ENCODE measurements around the gene PPP1R9B.

Gene PPP1R9B, protein sequence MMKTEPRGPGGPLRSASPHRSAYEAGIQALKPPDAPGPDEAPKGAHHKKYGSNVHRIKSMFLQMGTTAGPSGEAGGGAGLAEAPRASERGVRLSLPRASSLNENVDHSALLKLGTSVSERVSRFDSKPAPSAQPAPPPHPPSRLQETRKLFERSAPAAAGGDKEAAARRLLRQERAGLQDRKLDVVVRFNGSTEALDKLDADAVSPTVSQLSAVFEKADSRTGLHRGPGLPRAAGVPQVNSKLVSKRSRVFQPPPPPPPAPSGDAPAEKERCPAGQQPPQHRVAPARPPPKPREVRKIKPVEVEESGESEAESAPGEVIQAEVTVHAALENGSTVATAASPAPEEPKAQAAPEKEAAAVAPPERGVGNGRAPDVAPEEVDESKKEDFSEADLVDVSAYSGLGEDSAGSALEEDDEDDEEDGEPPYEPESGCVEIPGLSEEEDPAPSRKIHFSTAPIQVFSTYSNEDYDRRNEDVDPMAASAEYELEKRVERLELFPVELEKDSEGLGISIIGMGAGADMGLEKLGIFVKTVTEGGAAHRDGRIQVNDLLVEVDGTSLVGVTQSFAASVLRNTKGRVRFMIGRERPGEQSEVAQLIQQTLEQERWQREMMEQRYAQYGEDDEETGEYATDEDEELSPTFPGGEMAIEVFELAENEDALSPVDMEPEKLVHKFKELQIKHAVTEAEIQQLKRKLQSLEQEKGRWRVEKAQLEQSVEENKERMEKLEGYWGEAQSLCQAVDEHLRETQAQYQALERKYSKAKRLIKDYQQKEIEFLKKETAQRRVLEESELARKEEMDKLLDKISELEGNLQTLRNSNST

DNA sequence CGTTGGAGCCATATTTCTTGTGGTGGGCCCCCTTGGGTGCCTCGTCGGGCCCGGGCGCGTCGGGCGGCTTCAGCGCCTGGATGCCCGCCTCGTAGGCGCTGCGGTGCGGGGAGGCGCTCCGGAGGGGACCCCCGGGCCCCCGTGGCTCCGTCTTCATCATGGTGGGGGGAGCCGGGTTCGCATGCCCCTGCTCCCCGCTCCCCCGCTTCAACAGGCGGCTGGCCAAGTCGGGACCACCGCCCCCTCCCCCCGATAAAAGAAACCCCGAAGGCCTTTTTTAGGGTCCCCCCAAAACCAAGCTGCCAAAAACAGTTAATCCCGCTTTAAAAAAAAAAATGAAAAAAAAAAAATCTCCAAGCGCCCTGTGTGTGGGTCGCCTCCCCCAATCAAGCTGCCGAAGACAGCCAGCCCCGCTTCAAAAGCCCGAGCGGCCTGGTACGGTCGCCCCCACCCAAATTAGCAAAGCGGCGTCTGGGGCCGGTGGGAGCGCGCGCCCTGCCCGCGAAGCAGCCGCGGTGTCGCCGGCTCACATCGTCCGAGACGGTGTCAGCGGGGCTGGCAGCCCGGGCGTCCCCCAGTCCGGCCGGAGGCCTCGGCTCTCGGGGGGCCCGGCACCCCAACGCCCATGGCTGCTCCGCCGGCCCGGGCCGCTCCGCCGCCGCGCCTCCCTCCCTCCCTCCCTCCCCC is at the start of gene PPP1R9B:
Gene PPP1R9B, minus strand, starts transcription at position 324 of the 687 bp plus-strand sequence. Its CDS starts 164 bp downstream, at position 160.
- peaks cover 7% of the 10 kb centered on the region for H3K4me1 ChIP-seq (ENCODE audit: control insufficient read depth, insufficient read depth, low read length)
- H3K36me3 ChIP-seq (ENCODE audit: control insufficient read depth, insufficient read depth, low read length) = no peaks in the 10 kb centered on the region
- H3K27me3 ChIP-seq (ENCODE audit: control insufficient read depth, insufficient read depth, low read length) = peaks cover 3% of the 10 kb centered on the region
- peak within 1 kb of the TSS; percentile 85 for H3K4me3 ChIP-seq (ENCODE audit: low read depth, low read length)
- no peaks in the 10 kb centered on the region for H3K9me3 ChIP-seq (ENCODE audit: control insufficient read depth, insufficient read depth, low read length)
- H3K9ac ChIP-seq (ENCODE audit: low read depth, low read length) = peak within 1 kb of the TSS; percentile 60

DNA sequence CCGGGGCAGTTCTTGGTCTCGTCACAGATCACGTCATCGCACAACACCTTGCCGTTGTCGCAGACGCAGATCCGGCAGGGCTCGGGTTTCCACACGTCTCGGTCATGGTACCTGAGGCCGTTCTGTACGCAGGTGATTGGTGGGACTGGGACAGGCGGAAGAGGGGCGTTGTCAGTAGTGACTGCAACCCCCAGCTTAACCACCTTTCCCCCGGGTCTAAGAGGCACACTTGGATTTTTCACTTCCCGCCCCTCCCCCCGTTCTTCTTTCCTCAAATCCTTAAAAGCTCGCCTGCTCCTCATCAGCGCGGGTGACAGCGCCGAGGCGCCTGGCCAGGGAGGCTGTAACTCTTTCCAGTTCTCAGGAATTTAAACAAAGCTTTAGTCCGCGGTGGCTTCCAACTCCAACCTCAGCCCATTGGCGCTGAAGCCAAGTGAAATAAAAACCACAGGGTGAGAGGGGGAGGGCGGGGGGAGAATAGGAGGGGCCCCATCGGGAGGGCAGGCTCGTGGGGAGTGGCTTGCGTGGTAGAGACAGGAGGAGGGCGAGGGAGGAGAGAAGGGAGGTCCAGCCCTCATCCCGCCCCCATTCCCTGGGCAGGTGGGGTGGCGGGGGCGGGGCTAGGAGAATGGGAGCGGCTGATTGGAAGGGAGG is 49.5 kb upstream of the PPP1R9B start:
- H3K36me3 ChIP-seq (ENCODE audit: control insufficient read depth, insufficient read depth, low read length) = peaks cover 33% of the 10 kb centered on the region
- H3K4me1 ChIP-seq (ENCODE audit: control insufficient read depth, insufficient read depth, low read length) = no peaks in the 10 kb centered on the region
- peak overlapping the region; percentile 84 for H3K4me3 ChIP-seq (ENCODE audit: low read depth, low read length)
- no peak overlapping the region for H3K9ac ChIP-seq (ENCODE audit: low read depth, low read length)
- H3K27me3 ChIP-seq (ENCODE audit: control insufficient read depth, insufficient read depth, low read length) = peaks cover 24% of the 10 kb centered on the region
- H3K9me3 ChIP-seq (ENCODE audit: control insufficient read depth, insufficient read depth, low read length) = no peaks in the 10 kb centered on the region

DNA sequence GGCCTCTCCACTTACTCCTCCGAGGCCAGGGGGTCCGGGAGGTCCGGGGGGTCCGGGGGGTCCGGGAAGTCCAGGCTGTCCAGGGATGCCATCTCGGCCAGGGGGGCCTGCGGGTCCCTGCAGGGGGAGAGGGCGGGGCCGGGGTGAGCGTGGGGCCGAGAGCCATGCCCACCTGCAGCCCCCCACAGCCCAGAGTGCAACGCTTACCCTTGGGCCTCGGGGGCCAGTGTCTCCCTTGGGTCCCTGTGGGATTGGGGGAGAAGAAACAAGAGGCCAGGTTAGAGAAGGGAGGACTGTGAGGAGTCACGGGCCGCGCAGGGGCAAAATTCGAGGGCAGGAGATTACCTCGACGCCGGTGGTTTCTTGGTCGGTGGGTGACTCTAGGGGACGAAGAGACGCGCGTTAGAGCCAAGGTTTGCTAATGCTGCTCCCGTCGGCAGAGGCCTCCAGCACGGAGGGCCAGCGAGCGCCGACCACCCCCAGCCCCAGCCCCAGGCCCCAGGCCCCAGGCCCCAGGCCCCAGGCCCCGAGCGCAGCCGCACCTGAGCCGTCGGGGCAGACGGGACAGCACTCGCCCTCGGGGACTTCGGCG is 48.8 kb upstream of the PPP1R9B start:
- Histone ChIP-seq H3K4me1 (ENCODE audit: control insufficient read depth, insufficient read depth, low read length) (no peaks in the 10 kb centered on the region), H3K9me3 (ENCODE audit: control insufficient read depth, insufficient read depth, low read length) (no peaks in the 10 kb centered on the region), H3K27me3 (ENCODE audit: control insufficient read depth, insufficient read depth, low read length) (peaks cover 21% of the 10 kb centered on the region), H3K4me3 (ENCODE audit: low read depth, low read length) (peak overlapping the region; percentile 84), H3K36me3 (ENCODE audit: control insufficient read depth, insufficient read depth, low read length) (peaks cover 39% of the 10 kb centered on the region), H3K9ac (ENCODE audit: low read depth, low read length) (no peak overlapping the region)

DNA sequence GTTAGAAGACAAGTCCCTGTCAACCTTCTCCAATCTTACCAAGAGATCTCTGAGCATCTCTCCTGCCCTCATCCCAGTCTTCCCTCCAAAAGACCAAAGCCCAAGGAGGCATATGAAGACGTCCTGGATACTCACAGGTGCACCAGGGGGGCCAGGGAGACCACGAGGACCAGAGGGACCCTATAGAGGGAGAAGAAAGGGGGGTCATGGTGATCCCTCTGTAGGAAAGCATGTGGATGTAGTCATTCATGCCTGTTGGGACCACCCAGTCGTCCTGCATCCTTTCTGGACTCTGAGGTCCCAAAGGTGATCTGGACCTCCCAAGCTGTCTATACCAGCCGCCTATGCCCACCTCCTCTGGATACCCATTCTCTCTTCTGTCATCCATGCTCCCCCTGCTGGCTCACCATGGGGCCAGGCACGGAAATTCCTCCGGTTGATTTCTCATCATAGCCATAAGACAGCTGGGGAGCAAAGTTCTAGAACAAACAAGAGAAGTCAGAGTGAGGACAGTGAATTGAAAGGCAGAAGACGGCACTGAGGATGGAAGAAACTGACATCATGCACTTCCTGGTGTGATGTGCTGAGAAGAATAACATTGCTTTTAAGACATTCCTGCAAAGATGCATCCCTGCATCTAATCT is 47.7 kb upstream of the PPP1R9B start:
- H3K9ac ChIP-seq (ENCODE audit: low read depth, low read length) = no peak overlapping the region
- peaks cover 46% of the 10 kb centered on the region for H3K36me3 ChIP-seq (ENCODE audit: control insufficient read depth, insufficient read depth, low read length)
- H3K9me3 ChIP-seq (ENCODE audit: control insufficient read depth, insufficient read depth, low read length) = no peaks in the 10 kb centered on the region
- H3K4me1 ChIP-seq (ENCODE audit: control insufficient read depth, insufficient read depth, low read length) = no peaks in the 10 kb centered on the region
- peaks cover 16% of the 10 kb centered on the region for H3K27me3 ChIP-seq (ENCODE audit: control insufficient read depth, insufficient read depth, low read length)
- H3K4me3 ChIP-seq (ENCODE audit: low read depth, low read length) = no peak overlapping the region

DNA sequence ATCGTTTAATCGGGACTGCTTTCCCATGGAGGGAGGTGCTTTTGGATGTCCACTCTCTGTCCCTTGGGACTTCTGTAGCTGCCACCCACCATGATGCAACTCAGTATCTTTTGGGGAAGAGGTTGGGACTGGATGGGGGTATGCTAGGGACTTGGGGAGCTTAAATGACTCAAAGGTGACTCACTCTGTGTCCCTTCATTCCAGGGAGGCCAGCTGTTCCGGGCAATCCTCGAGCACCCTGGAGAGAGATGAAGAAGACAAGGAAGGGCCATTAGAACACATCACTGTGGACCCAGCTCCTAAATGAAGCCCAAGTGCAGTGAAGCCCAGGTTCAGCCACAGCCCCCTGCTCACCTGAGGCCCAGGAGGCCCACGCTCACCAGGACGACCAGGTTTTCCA is 46.3 kb upstream of the PPP1R9B start:
- peaks cover 59% of the 10 kb centered on the region for H3K36me3 ChIP-seq (ENCODE audit: control insufficient read depth, insufficient read depth, low read length)

DNA sequence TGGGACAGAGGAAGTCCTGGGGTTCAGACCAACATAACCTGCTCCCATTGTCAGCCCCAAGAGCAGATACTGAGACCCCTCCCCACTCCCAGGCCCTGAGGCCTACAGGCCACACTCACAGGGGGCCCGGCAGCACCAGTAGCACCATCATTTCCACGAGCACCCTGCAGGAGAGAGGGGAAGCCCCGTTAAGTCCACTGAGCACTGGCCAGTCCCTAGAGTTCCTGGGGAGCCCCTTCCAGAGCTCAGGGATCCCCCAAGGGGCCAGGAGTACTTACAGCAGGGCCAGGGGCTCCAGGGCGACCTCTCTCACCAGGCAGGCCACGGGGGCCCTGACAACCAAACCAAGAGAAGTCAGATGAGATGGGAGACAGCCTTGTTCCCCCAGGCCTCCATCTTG is 45.6 kb upstream of the PPP1R9B start:
- no peak overlapping the region for H3K9ac ChIP-seq (ENCODE audit: low read depth, low read length)
- peaks cover 67% of the 10 kb centered on the region for H3K36me3 ChIP-seq (ENCODE audit: control insufficient read depth, insufficient read depth, low read length)
- H3K9me3 ChIP-seq (ENCODE audit: control insufficient read depth, insufficient read depth, low read length) = no peaks in the 10 kb centered on the region
- H3K27me3 ChIP-seq (ENCODE audit: control insufficient read depth, insufficient read depth, low read length) = peaks cover 1% of the 10 kb centered on the region
- no peaks in the 10 kb centered on the region for H3K4me1 ChIP-seq (ENCODE audit: control insufficient read depth, insufficient read depth, low read length)
- no peak overlapping the region for H3K4me3 ChIP-seq (ENCODE audit: low read depth, low read length)

More for the DNA sequence above, 46.3 kb upstream of the PPP1R9B start:
- no peaks in the 10 kb centered on the region for H3K4me1 ChIP-seq (ENCODE audit: control insufficient read depth, insufficient read depth, low read length)
- H3K4me3 ChIP-seq (ENCODE audit: low read depth, low read length) = no peak overlapping the region
- H3K9ac ChIP-seq (ENCODE audit: low read depth, low read length) = no peak overlapping the region
- peaks cover 7% of the 10 kb centered on the region for H3K27me3 ChIP-seq (ENCODE audit: control insufficient read depth, insufficient read depth, low read length)
- no peaks in the 10 kb centered on the region for H3K9me3 ChIP-seq (ENCODE audit: control insufficient read depth, insufficient read depth, low read length)

DNA sequence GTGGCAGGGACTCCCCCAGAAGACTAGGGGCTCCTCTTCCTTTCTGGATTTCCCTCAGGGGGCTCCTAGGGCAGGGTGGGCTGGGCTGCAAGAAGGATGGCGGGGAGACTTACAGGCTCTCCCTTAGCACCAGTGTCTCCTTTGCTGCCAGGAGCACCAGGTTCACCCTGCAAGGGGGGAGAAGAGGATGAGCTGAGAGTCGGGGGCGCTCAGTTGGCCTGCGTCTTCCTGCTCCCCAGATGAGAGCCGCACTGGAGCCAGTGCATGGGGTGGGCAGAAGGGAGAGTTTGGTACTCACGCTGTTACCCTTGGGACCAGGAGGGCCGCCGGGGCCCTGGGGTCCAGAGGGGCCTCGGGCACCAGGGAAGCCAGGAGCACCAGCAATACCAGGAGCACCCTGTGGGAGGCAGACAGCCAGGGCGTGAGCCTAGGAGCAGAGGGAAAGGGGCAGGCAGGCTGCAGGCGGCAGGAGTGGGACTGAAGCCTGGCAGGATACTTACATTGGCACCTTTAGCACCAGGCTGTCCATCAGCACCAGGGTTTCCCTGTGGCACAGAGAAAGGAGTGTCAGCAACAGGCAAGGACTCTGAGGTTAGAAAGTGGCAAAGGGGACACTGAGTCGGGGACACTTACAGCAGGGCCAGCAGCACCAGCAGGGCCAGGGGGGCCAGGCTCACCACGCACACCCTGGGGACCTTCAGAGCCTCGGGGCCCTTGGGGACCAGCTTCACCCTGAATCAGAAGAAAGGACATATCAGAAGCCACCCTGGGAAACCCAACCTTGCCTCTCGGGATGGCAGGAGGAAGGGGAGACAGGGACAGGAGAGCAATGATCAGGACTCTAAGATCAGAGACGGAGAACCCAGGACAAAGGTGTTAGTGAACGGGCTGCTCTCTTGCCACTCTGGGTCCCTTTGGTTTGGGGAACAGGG is 44.7 kb upstream of the PPP1R9B start:
- Histone ChIP-seq H3K27me3 (ENCODE audit: control insufficient read depth, insufficient read depth, low read length) (no peaks in the 10 kb centered on the region), H3K9me3 (ENCODE audit: control insufficient read depth, insufficient read depth, low read length) (no peaks in the 10 kb centered on the region), H3K36me3 (ENCODE audit: control insufficient read depth, insufficient read depth, low read length) (peaks cover 75% of the 10 kb centered on the region), H3K4me3 (ENCODE audit: low read depth, low read length) (no peak overlapping the region), H3K9ac (ENCODE audit: low read depth, low read length) (no peak overlapping the region), H3K4me1 (ENCODE audit: control insufficient read depth, insufficient read depth, low read length) (no peaks in the 10 kb centered on the region)

DNA sequence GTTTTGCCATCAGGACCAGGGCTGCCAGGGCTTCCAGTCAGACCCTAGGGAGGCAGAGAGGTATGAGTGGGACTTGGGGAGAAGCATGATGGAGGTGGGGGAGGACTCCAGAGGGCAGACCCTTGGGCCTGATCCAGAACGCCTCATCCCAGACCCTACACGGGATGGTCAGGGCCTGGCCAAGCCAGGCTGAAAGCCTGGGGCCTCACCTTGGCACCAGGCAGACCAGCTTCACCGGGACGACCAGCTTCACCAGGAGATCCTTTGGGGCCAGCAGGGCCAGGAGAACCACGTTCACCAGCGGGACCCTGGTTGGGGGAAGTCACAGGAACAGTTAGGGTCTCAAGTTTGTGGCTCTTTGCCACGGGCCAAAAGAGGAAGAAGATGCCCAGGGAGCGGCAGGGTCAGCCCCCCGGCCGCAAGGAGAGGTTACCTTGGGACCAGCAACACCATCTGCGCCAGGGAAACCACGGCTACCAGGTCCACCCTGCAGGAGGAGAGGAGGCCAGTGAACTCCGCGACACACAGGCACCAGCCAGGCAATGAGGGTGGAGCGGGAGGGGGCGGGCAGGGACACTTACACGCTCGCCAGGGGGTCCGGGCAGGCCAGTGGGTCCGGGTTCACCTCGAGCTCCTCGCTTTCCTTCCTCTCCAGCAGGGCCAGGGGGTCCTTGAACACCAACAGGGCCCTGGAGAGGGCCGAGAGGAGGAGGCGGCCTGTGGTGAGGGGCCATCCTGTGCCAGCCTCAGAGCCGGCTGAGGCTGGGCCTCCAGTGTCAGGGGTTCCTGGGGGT is 43.9 kb upstream of the PPP1R9B start:
- Histone ChIP-seq H3K9ac (ENCODE audit: low read depth, low read length) (no peak overlapping the region), H3K36me3 (ENCODE audit: control insufficient read depth, insufficient read depth, low read length) (peaks cover 84% of the 10 kb centered on the region)

DNA sequence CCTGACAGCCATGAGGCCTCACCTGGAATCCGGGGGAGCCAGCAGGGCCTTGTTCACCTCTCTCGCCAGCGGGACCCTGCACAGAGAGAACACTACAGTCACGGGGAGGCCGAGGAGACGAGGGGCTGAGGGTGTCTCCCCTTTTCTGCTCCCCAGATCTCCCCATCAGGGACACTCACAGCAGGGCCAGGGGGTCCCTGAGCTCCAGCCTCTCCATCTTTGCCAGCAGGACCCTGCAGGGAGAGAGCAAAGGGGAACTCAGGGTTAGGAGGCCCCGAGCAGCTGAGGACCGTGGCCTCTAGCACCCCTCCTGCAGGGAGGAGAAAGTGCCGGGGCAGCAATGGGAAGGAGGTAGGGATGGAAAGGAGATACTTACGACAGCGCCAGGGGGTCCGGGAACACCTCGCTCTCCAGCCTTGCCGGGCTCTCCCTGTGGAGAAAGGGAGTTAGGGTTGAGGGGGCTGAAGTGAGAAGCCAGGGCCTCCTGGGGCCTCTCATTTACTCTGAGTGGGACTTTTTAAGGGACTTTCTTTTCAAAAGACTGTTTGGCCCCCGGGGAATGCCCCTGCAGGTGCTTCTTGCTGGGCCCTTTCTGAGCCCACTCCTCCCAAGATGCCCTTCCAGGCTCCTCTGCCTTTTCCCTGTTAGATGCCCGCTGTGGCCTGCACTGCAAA is 42.3 kb upstream of the PPP1R9B start:
- no peak overlapping the region for H3K4me3 ChIP-seq (ENCODE audit: low read depth, low read length)

More for the DNA sequence above, 43.9 kb upstream of the PPP1R9B start:
- no peaks in the 10 kb centered on the region for H3K9me3 ChIP-seq (ENCODE audit: control insufficient read depth, insufficient read depth, low read length)
- H3K4me3 ChIP-seq (ENCODE audit: low read depth, low read length) = no peak overlapping the region
- H3K27me3 ChIP-seq (ENCODE audit: control insufficient read depth, insufficient read depth, low read length) = no peaks in the 10 kb centered on the region
- no peaks in the 10 kb centered on the region for H3K4me1 ChIP-seq (ENCODE audit: control insufficient read depth, insufficient read depth, low read length)

More for the DNA sequence above, 42.3 kb upstream of the PPP1R9B start:
- Histone ChIP-seq H3K4me1 (ENCODE audit: control insufficient read depth, insufficient read depth, low read length) (no peaks in the 10 kb centered on the region), H3K27me3 (ENCODE audit: control insufficient read depth, insufficient read depth, low read length) (no peaks in the 10 kb centered on the region), H3K36me3 (ENCODE audit: control insufficient read depth, insufficient read depth, low read length) (peaks cover 95% of the 10 kb centered on the region), H3K9me3 (ENCODE audit: control insufficient read depth, insufficient read depth, low read length) (no peaks in the 10 kb centered on the region), H3K9ac (ENCODE audit: low read depth, low read length) (no peak overlapping the region)
